Measurements from ENCODE around the gene NR1I2.

NR1I2 gene

DNA sequence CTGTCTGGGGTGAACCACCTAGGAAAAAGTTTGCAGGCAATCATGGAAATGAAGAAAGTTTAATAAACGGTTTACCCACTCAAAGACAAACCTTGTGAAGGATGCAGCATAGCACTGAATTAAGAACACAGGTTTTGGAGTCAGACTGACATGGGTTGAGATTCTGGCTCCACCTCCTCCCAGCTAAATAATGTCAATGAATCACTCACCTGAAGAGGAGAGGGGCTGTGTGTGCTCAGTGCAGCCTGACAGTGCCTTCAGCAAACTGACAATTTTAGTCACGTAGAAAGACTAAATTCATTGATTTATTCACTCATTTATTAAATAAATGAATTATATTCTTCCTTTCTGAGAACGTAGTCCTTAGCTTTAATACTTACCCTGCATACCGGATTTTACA, 18.9 kb downstream of the NR1I2 start:
- TF ChIP-seq, protein P1, sequence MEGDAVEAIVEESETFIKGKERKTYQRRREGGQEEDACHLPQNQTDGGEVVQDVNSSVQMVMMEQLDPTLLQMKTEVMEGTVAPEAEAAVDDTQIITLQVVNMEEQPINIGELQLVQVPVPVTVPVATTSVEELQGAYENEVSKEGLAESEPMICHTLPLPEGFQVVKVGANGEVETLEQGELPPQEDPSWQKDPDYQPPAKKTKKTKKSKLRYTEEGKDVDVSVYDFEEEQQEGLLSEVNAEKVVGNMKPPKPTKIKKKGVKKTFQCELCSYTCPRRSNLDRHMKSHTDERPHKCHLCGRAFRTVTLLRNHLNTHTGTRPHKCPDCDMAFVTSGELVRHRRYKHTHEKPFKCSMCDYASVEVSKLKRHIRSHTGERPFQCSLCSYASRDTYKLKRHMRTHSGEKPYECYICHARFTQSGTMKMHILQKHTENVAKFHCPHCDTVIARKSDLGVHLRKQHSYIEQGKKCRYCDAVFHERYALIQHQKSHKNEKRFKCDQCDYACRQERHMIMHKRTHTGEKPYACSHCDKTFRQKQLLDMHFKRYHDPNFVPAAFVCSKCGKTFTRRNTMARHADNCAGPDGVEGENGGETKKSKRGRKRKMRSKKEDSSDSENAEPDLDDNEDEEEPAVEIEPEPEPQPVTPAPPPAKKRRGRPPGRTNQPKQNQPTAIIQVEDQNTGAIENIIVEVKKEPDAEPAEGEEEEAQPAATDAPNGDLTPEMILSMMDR (IDR thresholded peaks at IDR 0.05), result no peak
- H3K4me3 ChIP-seq, result no peak overlapping the region
- DNase-seq (ENCODE audit: low spot score), result no peak
- H3K27ac ChIP-seq, result no peak overlapping the region

DNA sequence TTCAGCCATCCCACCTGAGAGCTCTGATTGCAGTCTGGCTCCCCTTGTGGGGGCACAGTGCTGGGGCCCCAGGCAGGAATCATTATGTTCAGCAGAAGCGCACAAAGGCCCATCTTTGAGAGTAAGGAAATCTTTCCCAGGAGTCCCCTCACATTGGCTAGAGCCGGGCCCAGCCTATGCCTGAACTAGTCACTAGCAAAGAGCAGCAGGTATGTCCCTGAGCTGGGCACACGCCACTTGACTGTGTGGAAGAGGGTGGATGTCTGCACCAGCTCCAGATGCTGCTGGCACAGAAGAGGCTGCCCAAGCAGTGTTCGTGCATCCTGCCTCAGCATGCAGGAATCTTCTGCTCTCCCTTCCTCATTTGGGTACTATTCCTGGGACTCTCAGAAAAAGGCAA, 26.3 kb downstream of the NR1I2 start:
- H3K27ac ChIP-seq, result no peak overlapping the region
- no peak overlapping the region for H3K4me3 ChIP-seq
- no peak for DNase-seq (ENCODE audit: low spot score)
- TF ChIP-seq, protein P1 (IDR thresholded peaks at IDR 0.05), result no peak

DNA sequence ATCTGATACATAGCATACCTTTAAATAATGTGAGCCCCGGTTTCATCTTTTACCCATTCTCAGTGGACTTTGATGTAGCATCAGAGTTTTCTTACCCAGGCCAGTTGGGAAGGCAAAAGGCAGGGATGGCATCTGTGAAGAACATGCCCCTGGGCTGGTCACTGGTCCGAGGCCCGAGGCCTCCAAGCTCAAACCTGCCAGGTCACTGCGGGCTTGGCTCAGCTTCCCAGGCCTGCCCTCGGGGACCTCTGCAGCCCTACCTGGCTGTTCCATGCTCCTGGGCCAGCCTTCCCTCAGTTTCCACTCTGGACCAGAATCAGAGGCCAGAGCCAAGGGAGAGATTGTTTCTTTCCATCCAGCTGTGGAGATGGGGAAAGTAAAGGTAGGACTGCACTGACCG, 26.9 kb downstream of the NR1I2 start:
- no peak for DNase-seq (ENCODE audit: low spot score)
- TF ChIP-seq, protein P1 (IDR thresholded peaks at IDR 0.05), result no peak
- Histone ChIP-seq H3K27ac (no peak overlapping the region), H3K4me3 (no peak overlapping the region)

DNA sequence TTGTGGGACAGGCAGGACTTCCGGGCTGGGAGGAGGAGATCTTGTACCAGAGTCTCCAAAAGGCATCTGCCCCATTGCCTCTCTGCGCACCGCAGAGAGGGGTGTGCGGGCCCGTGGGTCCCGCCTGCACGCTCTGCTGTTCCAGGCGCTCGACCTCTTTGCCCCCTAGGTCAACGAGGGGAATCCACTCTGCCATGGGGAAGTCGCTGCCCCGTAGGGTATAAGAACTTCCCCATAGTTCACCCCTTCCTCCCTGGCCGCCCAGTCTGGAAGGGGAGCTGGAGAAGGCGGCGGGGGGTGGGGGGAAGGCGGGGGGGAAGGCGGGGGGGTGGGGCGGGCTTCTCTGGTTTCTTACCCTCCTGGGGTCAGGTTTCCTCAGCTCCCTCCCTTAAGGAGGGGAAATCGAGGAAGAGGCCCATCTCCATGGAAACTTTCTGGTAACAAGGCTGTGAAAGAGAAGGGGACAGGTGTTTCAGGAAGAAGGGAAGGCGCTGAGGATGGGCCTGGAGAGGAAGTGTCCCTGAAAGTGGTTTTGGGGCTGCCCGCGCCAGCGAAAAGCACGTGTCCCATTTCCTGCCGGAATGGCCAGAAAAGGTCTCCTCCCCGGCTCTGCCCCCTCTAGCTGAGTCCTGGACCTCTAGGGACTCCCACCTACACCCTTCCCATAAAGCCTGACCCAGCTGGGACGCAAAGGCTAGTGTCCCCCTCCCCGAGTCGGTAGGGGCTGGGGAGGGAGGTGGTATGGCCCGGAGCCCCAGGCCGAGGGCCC, 27.5 kb downstream of the NR1I2 start:
- TF ChIP-seq, protein P1 (IDR thresholded peaks at IDR 0.05), result no peak
- no peak overlapping the region for H3K27ac ChIP-seq
- DNase-seq (ENCODE audit: low spot score), result no peak
- H3K4me3 ChIP-seq, result peak overlapping the region; percentile 73

DNA sequence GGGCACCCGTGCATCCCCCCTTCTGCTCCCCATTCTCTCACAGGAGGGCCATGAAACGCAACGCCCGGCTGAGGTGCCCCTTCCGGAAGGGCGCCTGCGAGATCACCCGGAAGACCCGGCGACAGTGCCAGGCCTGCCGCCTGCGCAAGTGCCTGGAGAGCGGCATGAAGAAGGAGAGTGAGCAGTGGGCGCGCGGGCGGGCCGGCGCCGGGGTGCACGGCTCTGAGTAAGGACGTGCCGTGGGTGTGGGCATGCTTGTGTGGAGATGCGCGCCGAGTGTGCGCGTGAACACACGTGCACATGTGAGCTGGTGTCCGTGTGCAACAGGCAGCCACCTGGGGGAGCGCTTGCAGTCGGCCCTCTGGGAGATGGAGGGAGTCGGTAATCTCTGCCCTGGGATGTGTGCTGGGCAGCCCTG, 28.1 kb downstream of the NR1I2 start:
- TF ChIP-seq, protein P1 (IDR thresholded peaks at IDR 0.05), result no peak
- H3K4me3 ChIP-seq, result peak overlapping the region; percentile 73
- DNase-seq (ENCODE audit: low spot score), result no peak
- no peak overlapping the region for H3K27ac ChIP-seq

DNA sequence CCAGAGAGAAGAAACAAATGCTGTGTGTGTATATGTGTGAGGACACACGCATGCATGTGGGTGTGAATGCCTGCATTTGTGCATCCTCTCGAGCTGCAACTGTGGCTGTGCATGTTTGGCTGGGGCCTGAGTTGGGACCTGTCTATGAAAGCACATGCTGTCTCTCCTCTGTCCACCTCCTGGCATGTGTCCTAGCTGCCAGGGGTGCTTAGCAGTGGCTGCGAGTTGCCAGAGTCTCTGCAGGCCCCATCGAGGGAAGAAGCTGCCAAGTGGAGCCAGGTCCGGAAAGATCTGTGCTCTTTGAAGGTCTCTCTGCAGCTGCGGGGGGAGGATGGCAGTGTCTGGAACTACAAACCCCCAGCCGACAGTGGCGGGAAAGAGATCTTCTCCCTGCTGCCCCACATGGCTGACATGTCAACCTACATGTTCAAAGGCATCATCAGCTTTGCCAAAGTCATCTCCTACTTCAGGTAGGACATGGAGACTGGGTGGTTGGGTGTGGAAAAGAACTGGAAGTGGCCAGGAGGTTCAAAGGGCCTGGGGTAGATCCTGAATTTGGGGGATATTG, 30.7 kb downstream of the NR1I2 start:
- H3K27ac ChIP-seq, result no peak overlapping the region
- TF ChIP-seq, protein P1 (IDR thresholded peaks at IDR 0.05), result no peak
- no peak for DNase-seq (ENCODE audit: low spot score)
- no peak overlapping the region for H3K4me3 ChIP-seq

DNA sequence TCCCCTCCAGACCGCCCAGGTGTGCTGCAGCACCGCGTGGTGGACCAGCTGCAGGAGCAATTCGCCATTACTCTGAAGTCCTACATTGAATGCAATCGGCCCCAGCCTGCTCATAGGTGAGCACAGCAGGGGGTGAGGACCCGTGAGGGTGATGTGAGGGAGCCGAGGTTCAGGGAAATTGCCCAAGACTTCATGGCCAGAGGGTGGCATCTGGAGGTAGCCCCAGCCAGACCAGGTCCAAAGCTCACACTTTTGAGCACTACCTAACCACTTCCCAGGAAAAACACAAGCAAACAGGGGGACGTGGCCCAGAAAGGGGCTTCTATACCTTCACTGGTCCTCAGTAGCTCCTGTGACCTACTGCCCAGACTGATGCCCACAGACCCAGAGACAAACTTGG, 33.8 kb downstream of the NR1I2 start:
- DNase-seq (ENCODE audit: low spot score), result no peak
- TF ChIP-seq, protein P1 (IDR thresholded peaks at IDR 0.05), result no peak
- Histone ChIP-seq H3K4me3 (no peak overlapping the region), H3K27ac (no peak overlapping the region)

Data from coronary artery (tissue), 2 donors.